ENCODE results near the gene SRBD1.

SRBD1 gene

DNA sequence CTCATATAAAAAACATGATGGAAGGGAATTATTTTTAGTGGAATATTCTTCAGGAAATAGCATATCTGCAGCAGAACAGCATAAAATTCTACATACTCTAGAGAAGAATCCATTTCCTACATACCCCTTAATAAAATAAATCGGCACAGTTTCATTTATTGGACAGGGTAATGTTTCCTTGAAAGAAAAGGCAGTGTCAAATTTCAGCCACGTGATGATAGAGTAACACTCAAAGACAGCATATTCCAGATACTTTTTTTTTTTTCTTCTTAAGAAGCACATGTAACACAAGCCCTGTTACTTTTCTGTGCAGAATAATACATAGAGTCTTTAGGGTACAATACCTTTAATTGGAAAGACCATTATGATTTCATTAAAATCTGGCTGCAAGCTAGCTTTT lies 204.4 kb downstream of the SRBD1 start:
- Histone ChIP-seq H3K4me1 (ENCODE audit: insufficient read depth, low read length) (peaks cover 15% of the 10 kb centered on the region; the same call in 1 of the 2 replicates), H3K36me3 (ENCODE audit: insufficient read depth, low read length) (no peaks in the 10 kb centered on the region), H3K9ac (ENCODE audit: low read depth, low read length) (no peak overlapping the region), H3K9me3 (ENCODE audit: control insufficient read depth, insufficient read depth, low read length) (no peaks in the 10 kb centered on the region)

DNA sequence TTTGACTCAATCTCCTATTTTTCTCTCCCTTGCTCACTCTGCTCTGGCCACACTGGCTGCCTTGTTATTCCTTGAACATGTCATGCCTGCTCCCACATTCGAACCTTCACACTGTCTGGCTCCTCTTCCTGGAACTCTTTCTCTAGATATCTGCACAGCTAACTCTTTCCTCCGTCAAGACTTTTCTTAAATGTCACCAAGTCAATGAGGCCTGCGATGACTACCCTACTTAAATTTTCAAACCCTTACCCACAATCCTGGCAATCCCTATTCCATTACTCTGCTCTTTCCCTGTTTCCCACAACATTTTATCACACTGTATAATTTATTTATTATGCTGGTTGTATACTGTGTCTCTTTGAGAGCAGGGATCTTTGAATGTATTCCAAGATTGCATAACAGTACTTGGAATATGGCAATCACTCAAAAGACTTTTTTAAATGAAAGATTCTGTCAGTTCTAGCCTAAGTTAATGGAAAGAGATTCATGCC lies 206.2 kb downstream of the SRBD1 start:
- H3K9me3 ChIP-seq (ENCODE audit: control insufficient read depth, insufficient read depth, low read length) = no peaks in the 10 kb centered on the region
- no peak overlapping the region for H3K9ac ChIP-seq (ENCODE audit: low read depth, low read length)
- peaks cover 18% of the 10 kb centered on the region; the same call in 1 of the 2 replicates for H3K4me1 ChIP-seq (ENCODE audit: insufficient read depth, low read length)
- no peaks in the 10 kb centered on the region for H3K36me3 ChIP-seq (ENCODE audit: insufficient read depth, low read length)

DNA sequence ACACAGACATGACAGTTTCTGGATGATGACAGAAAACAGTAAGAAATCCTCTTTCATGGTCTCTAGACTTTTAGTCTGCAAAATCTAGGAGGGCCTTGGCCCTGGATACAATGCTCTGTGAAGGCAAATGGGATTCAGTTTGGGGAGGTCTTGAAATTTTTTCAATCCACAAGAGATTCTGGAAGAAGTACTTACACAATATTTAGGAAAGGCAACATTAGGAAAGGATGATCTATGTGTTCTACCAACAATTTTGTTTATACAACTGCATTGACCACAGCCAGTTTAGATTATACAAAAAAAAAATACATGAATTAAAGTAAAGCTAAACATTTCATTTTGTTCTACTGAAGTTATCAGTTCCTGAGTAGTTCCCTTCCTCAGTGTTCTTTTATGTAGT lies 208.0 kb downstream of the SRBD1 start:
- Histone ChIP-seq H3K36me3 (ENCODE audit: insufficient read depth, low read length) (no peaks in the 10 kb centered on the region), H3K4me1 (ENCODE audit: insufficient read depth, low read length) (peaks cover 22% of the 10 kb centered on the region; the same call in 1 of the 2 replicates), H3K9me3 (ENCODE audit: control insufficient read depth, insufficient read depth, low read length) (no peaks in the 10 kb centered on the region), H3K9ac (ENCODE audit: low read depth, low read length) (no peak overlapping the region)

DNA sequence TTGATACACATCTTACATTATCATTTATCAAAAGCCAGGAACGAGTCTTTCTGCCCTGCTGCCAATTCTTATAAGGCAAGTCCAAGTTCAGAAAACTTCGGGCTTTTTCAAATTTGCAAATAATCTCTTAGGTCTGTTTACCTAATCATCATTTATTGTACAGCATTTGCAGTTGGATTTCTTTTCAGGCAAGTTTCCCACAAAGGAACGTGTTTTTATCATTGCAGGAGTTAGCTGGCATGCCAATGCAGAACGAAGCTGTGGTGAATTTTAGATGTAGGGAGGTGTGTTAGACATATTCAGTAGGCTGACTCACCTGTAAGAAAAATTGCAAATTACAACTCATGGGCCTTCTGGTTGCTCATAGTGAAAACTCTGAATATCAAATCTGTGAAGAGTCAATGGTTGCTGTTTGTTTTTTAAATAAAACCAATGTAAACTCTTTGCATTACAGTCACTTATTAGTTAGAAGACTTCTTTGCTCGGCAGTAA lies 209.6 kb downstream of the SRBD1 start:
- H3K9me3 ChIP-seq (ENCODE audit: control insufficient read depth, insufficient read depth, low read length) = no peaks in the 10 kb centered on the region
- H3K4me1 ChIP-seq (ENCODE audit: insufficient read depth, low read length) = peaks cover 23% of the 10 kb centered on the region; the same call in 1 of the 2 replicates
- no peak overlapping the region for H3K9ac ChIP-seq (ENCODE audit: low read depth, low read length)
- H3K36me3 ChIP-seq (ENCODE audit: insufficient read depth, low read length) = no peaks in the 10 kb centered on the region

DNA sequence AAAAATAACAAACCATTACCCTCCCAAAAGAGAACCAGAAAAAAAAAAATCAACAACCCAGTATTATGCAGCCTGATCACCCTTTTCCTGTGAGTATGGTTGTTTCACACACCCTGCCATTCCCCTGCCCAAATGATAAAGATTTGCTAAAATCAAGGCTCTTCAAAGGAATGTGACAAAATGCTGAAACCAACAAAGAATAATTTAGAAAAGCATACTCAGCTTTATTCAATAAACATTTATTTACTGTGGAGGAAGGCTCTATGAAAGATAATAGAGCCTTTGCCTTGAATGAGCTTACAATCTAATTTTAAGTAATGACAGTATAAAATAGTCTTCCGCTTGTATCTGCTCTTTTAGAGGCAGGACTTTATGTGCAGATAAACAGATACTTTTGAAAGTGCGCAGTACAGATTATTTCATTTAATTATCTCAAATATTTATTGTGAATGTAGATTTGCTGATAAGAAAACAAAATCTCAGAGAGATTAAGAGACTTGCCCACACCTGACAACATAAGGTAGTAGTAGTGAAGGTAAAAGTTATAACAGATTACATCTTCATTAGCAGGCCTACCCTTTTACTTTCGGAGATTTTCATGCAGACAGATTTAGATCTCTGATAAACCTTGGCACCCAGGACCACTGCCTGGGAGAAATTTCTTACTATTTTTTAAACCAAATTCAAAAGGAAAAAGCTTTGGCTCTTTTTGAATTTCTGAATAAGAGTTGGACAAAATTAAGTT lies 211.9 kb downstream of the SRBD1 start:
- Histone ChIP-seq H3K9ac (ENCODE audit: low read depth, low read length) (no peak overlapping the region), H3K4me1 (ENCODE audit: insufficient read depth, low read length) (peaks cover 27% of the 10 kb centered on the region; the same call in 1 of the 2 replicates), H3K9me3 (ENCODE audit: control insufficient read depth, insufficient read depth, low read length) (no peaks in the 10 kb centered on the region), H3K36me3 (ENCODE audit: insufficient read depth, low read length) (no peaks in the 10 kb centered on the region)

DNA sequence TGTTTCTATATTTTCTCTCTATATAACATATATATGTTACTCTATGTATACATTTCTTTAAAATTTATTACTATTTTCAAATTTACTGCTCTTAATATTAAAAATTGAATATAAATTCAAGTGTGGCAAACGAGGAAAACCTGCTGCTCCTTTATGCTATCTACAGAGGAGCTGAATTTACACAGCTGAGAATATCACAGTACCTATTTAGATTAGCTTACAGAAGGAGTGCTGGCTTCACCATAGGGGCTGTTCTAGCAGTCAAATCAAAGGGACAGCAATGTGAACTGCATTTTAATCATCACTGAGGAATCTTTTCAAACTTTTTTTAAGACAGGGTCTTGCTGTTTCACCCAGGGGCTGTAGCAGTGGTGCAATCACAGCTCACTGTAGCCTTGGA lies 213.8 kb downstream of the SRBD1 start:
- no peaks in the 10 kb centered on the region for H3K9me3 ChIP-seq (ENCODE audit: control insufficient read depth, insufficient read depth, low read length)
- peaks cover 30% of the 10 kb centered on the region; the same call in 1 of the 2 replicates for H3K4me1 ChIP-seq (ENCODE audit: insufficient read depth, low read length)
- H3K9ac ChIP-seq (ENCODE audit: low read depth, low read length) = no peak overlapping the region
- no peaks in the 10 kb centered on the region for H3K36me3 ChIP-seq (ENCODE audit: insufficient read depth, low read length)

DNA sequence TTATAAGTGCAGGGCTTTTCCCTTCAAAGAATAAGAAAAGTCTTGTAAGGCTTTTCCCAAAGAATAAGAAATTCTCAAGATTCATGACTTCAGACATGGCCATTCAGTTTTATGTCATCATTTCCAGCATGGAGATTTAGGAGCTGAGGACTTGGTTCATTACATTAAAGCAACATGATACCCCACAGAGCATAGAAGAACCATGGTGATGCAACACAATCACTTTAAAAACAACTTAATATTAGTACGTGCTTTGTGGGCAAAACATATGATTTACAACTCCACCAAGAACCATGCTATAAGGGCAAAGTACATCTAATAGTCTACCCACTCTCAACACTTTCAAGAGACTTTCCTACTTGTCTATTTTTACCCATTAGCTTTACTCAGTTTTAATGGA lies 214.4 kb downstream of the SRBD1 start:
- H3K36me3 ChIP-seq (ENCODE audit: insufficient read depth, low read length) = no peaks in the 10 kb centered on the region
- H3K9me3 ChIP-seq (ENCODE audit: control insufficient read depth, insufficient read depth, low read length) = no peaks in the 10 kb centered on the region
- H3K9ac ChIP-seq (ENCODE audit: low read depth, low read length) = no peak overlapping the region
- peaks cover 31% of the 10 kb centered on the region for H3K4me1 ChIP-seq (ENCODE audit: insufficient read depth, low read length)

DNA sequence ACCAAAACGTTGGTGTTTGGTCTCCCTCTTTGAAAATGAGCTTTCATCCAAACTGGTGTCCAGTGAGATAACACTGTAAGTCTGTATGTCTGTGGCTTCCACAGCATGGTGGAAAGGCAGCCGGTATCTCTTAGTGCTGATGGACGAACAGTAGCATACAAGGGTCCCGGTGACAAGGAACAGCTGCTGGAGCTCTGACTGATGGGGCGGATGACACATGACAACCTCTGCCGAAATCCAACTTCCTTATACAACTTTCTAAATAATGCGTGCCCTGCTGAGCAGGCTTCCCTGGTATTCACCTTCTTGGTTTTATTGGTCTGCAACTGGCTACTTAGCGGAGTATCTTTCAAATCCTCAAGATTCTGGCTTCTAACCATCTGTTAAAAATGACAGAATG lies 216.2 kb downstream of the SRBD1 start:
- no peaks in the 10 kb centered on the region for H3K9me3 ChIP-seq (ENCODE audit: control insufficient read depth, insufficient read depth, low read length)
- no peak overlapping the region for H3K9ac ChIP-seq (ENCODE audit: low read depth, low read length)
- H3K36me3 ChIP-seq (ENCODE audit: insufficient read depth, low read length) = no peaks in the 10 kb centered on the region
- peaks cover 44% of the 10 kb centered on the region for H3K4me1 ChIP-seq (ENCODE audit: insufficient read depth, low read length)

DNA sequence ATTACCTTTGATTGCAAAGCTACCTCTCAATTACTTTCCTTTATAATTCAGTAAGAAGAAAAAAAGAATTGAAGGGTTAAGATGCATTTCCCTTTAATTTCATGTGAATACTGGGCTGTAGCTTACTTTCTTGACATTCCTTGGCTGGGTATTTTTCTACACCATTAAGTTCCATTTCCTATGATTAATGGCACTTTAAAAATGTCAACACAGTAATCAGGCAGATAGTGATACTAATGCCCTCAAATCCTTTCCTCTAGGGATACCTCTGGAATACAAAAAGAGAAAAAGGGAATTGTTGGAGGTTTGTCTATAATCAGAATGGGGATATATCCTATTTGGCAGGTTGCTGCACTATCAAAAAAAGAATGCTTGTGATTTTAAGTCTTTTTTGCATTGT lies 216.9 kb downstream of the SRBD1 start:
- Histone ChIP-seq H3K4me1 (ENCODE audit: insufficient read depth, low read length) (peaks cover 41% of the 10 kb centered on the region), H3K9me3 (ENCODE audit: control insufficient read depth, insufficient read depth, low read length) (no peaks in the 10 kb centered on the region), H3K36me3 (ENCODE audit: insufficient read depth, low read length) (no peaks in the 10 kb centered on the region), H3K9ac (ENCODE audit: low read depth, low read length) (no peak overlapping the region)

DNA sequence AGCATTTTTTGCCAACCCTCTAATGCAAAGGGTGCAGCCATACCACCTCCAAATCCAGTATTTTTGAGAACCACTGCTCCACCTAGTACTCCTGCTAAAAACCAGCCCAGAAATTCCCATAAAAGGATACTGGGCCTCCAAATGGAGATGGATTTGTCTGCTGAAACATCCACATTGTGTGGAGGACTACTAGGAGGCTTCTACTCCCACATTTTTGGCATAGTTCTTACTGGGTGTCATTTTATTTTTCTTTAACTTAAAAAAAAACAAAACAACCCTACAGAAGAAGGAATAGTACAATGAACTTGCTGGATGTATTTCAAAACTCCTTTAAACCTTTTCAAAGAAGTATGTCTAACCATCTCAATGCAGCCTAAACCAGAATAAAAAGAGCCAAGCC lies 219.2 kb downstream of the SRBD1 start:
- H3K4me1 ChIP-seq (ENCODE audit: insufficient read depth, low read length) = peaks cover 34% of the 10 kb centered on the region
- no peaks in the 10 kb centered on the region; the same call in 1 of the 2 replicates for H3K9me3 ChIP-seq (ENCODE audit: control insufficient read depth, insufficient read depth, low read length)
- H3K36me3 ChIP-seq (ENCODE audit: insufficient read depth, low read length) = no peaks in the 10 kb centered on the region
- no peak overlapping the region for H3K9ac ChIP-seq (ENCODE audit: low read depth, low read length)

DNA sequence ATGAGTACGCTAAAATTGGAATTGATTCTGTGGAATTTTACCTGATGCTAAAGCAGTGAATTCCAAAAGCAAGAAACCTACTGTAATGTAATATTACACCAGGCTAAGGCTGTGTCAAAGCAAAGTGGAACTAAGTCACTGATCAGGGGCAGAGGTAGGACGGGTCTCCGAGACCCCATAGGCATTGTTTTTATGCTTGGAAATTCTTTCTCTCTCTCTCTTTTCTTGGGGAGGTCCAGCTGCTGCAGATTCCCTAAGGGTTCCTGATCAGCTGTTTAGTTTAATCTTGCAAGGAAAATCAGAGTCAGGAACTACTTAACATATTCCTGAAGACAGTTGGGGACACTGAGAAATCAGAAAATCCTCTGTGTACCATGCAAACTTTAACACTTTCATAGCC lies 220.2 kb downstream of the SRBD1 start:
- no peak overlapping the region; the same call in 1 of the 2 replicates for H3K9ac ChIP-seq (ENCODE audit: low read depth, low read length)
- no peaks in the 10 kb centered on the region; the same call in 1 of the 2 replicates for H3K9me3 ChIP-seq (ENCODE audit: control insufficient read depth, insufficient read depth, low read length)
- peaks cover 34% of the 10 kb centered on the region for H3K4me1 ChIP-seq (ENCODE audit: insufficient read depth, low read length)
- H3K36me3 ChIP-seq (ENCODE audit: insufficient read depth, low read length) = no peaks in the 10 kb centered on the region

DNA sequence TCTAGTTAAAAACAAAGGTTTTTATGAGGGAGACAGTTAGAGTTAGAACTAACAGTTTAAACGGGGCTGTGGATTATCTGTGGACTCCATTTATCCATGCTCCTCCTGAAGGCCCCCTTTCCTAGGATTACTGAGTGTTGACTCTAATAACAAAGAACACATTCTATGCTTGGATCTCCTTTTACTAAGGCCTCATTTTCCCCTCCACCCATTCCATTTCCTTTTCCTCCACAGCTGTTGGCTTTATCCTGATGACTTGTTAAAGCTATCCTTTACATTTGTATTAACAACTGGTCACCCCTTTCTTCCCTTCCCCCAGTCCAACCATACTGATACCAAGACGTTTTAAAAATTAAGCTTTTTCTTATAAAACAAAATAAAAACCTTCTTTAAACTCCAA lies 220.6 kb downstream of the SRBD1 start:
- Histone ChIP-seq H3K9ac (ENCODE audit: low read depth, low read length) (no peak overlapping the region), H3K36me3 (ENCODE audit: insufficient read depth, low read length) (no peaks in the 10 kb centered on the region), H3K9me3 (ENCODE audit: control insufficient read depth, insufficient read depth, low read length) (no peaks in the 10 kb centered on the region; the same call in 1 of the 2 replicates), H3K4me1 (ENCODE audit: insufficient read depth, low read length) (peaks cover 34% of the 10 kb centered on the region)

DNA sequence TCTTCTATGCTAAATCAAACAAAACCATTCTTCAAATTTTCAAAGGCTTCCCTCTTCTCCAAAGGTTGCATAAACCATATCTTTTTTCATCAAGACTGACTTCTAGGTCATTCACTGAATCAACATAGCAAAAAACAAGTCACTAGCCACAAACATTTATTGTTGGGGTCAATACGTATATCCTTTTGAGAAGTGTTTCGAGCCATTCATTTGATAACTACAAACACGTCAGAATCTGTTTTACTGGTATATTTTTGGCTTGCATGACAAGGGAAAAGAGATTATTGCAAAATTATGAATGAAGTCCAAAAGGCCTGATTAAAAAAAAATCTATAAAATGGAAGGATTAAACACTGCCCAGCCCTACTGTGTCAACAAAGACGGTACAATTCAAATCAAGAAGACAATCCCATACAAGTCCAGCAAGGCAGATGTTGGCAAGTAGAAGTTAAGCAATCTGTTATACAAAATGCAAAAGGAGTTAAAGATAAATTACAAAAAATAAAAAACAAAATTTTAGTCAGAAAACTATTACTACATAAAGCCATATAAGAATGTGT lies 222.4 kb downstream of the SRBD1 start:
- Histone ChIP-seq H3K4me1 (ENCODE audit: insufficient read depth, low read length) (peaks cover 30% of the 10 kb centered on the region), H3K9ac (ENCODE audit: low read depth, low read length) (no peak overlapping the region), H3K36me3 (ENCODE audit: insufficient read depth, low read length) (no peaks in the 10 kb centered on the region; the same call in 1 of the 2 replicates), H3K9me3 (ENCODE audit: control insufficient read depth, insufficient read depth, low read length) (no peaks in the 10 kb centered on the region; the same call in 1 of the 2 replicates)

DNA sequence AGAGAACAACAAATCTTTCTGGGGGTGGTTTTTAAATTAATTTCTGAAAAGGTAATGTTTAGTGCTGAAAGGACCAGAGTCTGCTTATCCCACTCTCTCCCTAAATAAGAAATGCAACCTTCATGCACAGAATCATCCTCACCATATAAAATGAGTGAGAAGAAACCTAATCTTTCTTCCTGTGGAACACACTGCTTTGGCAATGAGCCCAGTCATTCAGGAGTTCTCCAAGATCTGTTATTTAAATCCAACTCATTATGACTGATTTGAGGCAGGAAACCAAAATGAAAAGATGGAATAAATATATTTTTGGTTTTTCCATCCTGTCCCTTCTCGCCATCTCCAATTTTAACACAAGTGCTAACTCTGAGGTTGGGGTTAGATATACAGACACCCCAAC lies 228.3 kb downstream of the SRBD1 start:
- H3K4me1 ChIP-seq (ENCODE audit: insufficient read depth, low read length) = no peaks in the 10 kb centered on the region
- H3K9ac ChIP-seq (ENCODE audit: low read depth, low read length) = no peak overlapping the region
- H3K36me3 ChIP-seq (ENCODE audit: insufficient read depth, low read length) = no peaks in the 10 kb centered on the region; the same call in 1 of the 2 replicates
- no peaks in the 10 kb centered on the region; the same call in 1 of the 2 replicates for H3K9me3 ChIP-seq (ENCODE audit: control insufficient read depth, insufficient read depth, low read length)

Data from ES-I3 (cell line).